NCI-H345 treated with DMSO at 0.1 percent for 48 hours (cell line): ENCODE measurements around the gene DYNC1H1.
"Not testable (repeated sequence)": the region's sequence is repeated elsewhere in the genome, so short reads cannot be mapped to it uniquely, and the experiment has no call there.

Experiments
- DNase-seq: peaks from one replicate; lab custom pipeline; 2025; ENCODE audit not compliant: unreplicated experiment; lab: John Stamatoyannopoulos, UW

DYNC1H1 gene

DNA sequence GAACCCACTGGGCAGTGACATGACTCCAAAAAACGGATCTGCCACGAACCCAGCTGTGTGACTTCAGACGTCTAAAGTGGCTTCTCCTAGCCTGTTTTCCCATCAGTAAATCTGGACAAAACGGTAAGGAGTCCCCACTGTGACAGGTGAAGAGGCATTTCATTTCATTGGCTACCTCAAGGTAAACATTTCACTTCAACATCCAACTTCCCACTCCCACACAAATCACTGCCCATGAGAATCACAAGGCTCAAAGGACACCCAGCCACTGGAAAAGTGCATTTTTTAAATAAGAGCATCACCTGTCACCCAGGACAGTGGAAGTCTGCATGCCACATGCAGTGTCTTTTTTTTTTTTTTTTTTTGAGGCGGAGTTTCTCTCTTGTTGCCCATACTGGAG, 94.6 kb downstream of the DYNC1H1 start:
- DNase-seq = no peak

DNA sequence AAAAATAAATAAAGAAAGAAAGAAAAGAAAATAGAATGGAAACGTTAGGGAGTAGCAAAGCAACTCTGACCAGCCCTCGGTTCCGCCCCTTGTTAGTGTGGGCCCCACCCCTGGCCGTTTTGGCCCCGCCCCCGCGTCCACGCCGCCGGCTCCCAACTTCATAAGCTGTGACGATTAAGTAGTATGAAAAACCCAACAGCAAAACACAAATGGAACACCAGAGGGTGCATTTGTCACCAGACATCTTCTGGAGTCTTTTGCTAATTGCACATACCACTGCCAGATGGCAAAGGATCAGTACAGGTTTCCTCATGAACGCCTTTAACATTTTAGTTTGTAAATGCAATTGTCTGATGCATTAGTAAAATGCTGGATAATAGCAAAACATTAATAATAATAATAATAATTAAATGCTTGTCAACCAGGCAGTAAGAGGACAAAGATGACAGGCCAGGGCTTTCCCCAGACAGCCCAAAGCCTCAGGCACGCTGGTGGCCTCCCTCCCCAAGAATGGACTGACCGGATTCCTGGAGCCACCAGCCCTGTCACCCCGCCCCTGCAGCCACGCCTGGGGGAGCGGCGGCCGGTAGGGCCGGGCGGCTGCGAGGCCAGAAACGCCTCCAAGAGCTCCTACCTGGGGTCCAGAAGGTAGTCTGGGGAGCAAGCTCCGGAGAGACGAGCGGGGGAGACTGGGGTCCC, 98.9 kb downstream of the DYNC1H1 start:
- no peak for DNase-seq

DNA sequence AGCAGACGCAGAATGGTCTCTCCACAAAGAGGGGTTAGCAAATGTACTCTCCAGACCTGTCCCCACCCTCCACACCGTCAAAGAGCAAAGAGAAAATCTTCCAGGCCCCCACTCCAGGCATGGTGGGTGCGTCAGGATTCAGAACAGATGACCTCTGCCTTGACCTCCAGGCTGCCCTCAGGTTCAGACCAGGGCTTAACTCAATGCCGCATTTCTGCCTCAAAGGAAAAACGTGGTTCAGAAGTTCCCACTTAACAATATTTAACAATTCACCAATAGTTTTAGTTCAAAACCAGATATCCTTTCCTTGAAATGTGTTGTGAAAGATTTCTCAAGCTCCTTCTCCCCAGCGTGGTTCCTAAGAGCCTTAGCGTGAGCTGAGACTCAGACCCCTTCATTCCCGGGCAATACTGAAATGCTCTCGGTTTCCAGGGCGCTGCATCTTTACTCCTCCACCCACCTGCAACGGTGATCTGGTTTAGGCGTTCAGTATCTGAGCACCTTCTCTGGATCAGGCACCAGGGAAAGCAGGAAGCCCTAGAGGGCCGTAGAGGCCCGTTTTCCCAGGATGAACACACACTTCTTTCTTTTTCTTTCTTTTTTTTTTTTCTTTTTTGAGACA, 99.5 kb downstream of the DYNC1H1 start:
- no peak for DNase-seq

DNA sequence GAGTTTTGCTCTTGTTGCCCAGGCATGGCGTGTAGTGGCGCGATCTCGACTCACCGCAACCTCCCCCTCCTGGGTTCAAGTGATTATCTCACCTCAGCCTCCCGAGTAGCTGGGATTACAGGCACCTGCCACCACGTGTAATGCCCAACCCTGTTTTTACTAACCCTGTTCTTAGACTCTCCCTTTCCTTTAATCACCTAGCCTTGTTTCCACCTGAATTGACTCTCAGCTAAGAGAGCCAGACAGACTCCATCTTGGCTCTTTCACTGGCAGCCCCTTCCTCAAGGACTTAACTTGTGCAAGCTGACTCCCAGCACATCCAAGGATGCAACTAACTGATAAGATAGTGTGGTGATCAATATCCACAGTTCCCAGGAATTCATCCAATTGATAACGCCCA, 100.2 kb downstream of the DYNC1H1 start:
- not testable (repeated sequence) for DNase-seq

DNA sequence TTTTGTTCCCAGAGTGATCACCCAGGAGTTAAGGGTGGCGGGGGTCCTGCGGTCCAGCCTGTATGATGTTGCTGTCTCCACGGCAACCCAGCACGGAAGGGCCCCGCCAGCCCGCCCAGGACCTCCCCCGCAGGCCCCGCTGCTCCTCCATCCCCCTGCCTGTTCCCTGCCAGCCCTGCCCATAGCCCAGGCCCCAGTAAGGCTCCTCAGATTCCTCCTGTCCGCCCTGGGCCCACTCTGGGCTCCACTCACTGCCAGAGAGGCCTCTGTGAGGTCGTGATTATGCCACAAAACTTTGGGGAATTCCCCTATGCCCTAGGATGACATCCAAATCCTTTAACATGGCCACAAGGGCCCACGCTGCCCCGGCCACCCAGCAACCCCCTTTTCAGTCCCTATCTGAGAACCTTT, 101.7 kb downstream of the DYNC1H1 start:
- no peak for DNase-seq

DNA sequence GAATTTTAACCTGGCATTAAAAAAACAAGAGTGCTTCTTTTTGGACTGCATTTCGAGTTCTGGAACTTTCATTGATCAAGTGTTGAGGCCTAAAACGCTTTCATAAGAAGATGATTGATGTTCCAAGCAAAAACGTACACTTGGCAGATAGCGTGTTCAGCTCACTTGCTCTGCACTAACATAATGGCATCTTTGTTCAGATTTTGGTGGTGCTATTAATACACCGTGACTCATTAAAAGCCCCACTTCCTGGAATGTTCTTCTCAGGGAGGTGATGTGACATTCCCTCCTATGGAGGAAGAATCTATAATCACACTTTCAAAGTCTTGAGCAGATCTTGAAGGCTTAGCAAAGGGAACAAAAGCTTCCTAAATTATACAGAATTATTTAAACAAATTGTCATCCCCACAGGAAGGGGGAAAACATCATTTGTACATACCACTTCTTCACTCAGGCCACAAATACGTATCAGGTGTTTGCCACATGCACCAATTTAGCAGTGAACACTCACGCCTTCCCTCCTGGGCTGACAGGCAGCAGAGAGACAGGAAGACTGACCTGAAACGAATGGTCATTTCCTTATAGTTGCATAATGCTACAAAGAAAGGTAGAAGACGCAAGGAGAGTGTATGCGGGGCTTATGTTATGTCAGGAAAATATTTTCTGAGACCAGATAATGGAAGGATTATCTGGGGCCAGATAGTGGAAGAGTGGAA, 107.1 kb downstream of the DYNC1H1 start:
- DNase-seq = no peak

DNA sequence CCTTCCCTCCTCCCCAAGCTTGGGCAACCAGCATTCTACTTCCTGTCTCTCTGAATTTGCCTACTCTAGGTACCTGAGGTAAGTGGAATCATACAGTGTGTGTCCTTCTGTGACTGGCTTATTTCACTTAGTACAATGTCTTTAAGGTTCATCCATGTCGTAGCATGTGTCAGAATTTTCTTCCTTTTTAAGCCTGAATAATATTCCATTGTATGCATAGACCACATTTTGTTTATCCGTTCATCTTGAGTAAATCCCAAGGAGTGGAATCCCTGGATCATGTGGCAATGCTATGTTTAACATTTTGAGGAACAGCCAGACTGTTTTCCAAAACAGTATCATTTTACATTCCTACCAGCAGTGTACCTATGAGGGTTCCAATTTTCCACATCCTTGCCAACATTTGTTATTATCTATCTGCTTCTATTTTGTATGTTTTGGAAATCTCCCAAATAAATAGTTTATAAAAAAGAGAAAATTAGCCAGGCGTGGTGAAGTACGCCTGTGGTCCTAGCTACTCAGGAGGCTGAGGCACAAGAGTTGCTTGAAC, 110.1 kb downstream of the DYNC1H1 start:
- no peak for DNase-seq

DNA sequence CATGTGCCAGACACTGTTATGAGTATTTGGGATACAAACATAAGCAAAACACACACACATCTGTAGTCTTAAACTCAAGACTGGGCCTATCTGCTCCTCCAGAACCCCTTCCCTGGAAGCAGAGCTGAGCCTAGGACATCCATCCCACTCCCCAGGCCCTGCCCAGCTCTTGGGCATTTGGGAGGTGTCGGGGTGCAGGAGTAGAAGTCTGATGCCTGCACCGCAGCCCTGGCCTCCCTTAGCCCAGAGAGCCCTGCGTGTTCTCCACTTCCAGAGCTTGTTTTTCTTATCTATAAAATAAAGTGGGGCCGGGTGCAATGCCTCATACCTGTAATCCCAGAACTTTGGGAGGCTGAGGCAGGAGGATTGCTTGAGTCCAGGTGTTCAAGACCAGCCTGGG, 110.8 kb downstream of the DYNC1H1 start:
- DNase-seq = no peak

DNA sequence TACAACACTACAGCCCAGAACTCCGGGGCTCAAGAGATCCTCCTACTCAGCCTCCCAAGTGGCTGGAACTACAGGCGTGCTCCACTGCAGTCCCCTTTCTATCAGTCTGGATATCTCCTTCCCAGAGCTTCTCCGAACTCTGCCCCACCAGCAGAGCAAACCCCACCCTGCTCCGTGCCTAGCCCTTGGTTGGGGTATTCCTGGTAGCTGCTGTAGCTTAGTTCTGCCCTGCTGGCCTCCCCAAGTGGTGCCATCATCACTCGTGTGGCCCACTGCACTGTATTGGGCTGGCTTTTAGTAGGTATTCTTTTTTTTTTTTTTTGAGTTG, 113.0 kb downstream of the DYNC1H1 start:
- DNase-seq = no peak

DNA sequence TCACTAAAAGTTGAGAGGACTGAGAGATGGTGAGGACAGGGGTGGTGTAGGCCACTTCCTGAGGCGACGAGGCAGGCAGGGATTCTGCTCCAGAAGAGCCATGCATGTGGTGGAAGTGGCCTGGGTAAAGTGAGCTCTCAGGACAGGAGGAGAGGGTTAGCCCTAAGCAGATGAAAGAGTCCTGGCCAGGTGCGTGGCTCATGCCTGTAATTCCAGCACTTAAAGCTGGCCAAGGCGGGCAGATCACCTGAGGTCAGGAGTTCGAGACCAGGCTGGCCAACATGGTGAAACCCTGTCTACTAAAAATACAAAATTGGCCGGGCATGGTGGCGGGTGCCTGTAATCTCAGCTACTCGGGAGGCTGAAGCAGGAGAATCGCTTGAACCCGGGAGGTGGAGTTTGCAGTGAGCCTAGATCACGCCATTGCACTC, 114.0 kb downstream of the DYNC1H1 start:
- DNase-seq = not testable (repeated sequence)

DNA sequence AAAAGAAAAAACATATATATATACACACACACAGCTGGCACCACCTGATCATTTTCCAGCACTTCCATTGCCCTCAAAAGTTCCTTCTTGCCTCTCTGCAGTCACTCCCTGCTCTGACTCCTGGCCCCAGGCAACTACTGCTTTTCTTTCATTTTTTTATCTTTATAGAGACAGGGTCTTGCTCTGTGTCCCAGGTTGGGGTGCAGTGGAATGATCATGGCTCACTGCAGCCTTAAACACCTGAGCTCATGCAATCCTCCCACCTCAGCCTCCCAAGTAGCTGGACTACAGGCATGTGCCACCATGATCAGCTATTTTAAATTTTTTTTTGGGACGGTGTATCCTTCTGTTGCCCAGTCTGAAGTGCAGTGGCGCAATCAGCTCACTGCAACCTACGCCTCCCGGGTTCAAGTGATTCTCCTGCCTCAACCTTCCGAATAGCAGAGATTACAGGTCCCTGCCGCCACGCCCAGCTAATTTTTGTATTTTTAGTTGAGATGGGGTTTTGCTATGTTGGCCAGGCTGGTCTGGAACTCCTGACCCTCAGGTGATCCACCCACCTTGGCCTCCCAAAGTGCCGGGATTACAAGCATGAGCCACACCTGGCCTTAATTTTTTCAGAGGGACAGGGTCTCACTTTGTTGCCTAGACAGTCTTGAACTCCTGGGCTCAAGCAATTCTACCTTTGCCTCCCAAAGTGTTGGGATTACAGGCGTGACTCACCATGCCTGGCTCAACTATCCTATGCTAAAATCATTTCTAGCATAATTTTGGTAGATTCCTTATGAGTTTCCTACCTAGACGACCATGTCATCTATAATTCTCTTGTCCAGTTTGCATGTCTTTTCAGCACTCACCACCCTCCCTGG, 114.7 kb downstream of the DYNC1H1 start:
- DNase-seq = no peak

DNA sequence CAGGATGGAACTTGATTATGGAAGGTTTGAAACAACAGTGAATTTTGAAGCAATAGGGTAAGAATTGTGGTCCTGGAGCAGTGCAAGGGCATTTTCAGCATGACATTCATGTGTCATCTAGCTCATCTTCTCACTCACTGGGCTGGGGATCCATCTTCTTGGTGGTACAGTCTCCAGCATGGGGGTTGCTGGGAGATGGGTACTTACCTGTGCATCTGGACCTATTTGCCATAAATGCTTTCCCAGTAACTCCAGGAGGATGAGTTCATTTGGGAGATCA, 115.3 kb downstream of the DYNC1H1 start:
- DNase-seq = no peak

DNA sequence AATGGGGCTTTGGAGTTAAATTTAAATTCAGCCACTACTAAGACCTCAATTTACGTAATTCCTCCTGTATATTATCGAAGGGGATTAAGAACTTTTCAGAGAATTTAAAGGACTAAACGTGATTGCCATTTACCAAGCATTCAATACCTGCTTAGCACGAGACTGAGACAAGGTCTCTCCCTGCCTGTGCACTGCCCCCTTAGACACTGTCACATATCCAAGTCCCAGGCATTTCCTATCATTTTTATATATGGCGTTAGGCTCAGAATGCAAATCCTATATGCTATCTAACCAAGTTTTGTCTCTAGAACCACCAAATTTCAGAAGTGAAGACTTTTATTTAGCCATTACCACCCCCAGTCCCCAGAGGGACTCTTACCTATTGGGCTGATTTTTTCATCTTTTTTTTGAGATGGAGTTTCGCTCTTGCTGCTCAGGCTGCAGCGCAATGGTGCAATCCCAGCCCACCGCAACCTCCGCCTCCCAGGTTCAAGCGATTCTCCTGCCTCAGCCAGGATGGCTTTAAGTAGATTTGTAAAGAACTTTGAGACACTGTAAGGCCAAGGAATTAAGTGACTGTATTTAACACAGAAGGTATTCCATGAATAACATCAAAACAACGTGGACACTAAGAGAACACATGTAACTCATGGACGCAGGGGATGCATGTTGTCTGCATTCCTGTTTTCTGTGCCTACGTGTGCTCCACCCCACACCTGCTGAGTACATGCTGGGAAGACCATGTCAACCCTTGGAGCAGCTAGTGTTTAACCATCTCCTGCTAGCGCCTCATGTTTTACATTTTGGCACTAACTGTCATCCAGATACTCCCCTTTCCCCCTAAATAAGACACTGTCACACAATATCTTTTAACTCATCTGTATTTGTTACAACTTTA, 116.1 kb downstream of the DYNC1H1 start:
- DNase-seq = no peak

DNA sequence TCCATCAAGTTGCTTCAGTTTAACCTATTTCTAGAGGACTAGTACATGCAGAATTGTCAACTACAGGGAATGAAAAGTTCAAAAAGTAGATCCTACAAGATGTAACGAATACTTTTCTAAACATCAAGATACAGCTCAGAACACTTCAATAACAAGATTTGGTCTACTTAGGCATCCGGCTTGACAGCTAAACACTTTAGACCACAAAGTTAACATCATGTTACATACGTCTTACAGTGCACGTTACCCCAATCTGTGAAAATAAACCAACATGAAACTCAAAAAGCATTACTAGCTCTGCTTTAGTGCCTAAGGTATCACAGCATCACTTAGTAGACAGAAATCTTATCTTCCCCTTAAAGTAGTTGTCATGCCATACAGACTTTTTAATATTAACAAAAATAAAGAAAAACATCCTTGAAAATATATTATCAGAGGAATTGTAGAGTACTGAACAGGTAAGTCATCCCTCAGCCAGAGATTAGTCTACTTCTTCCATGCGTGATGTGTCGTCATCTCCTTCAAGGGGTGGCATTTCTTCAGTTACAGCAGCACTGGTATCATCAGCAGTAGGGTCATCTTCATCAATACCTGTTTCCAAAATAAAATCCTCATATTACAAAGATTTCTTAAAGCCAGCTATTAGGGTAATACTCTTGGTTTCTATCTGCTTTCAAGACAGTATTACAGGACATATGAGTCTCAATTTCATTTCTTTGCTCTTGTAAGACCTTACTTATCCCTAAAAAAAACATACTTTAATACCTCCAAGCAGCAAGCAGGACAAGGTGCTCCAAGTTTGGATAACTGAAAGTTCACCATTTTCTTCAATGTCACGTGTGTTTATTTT, 117.1 kb downstream of the DYNC1H1 start:
- DNase-seq = no peak

DNA sequence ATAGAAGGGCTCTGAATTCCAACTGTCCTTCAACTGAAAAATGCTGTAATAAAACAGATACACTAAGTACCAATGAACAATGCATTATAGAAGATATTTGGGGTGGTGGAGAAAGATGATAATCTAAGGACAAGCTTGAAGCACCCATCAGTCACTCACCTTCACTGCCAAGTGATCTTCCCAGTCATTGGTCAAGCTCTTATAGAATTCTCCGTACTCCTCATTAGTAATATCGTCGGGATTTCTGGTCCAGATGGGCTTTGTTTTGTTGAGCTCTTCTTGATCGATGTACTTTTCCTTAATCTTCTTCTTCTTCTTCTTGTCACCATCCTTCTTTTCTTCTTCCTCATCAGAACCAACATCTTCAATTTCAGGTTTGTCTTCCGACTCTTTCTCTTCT, 120.1 kb downstream of the DYNC1H1 start:
- DNase-seq = not testable (repeated sequence)

DNA sequence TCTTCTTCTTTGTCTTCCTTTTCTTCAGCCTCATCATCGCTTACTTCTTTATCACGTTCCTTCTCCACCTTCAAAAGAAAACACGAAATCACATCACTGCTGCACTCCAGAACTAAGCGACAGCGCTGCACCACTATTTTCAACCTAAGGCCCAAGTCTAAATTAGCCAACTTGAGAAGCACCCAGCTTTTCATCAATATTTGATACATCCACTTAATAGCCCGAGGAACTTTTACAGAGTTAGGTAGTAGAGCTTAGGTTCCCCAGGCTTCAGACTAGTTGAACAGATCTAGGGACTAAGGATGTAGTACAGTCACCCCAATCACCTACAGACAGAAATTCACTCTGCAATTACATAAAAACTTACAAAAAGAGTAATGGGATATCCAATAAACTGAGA, 120.6 kb downstream of the DYNC1H1 start:
- DNase-seq = no peak

DNA sequence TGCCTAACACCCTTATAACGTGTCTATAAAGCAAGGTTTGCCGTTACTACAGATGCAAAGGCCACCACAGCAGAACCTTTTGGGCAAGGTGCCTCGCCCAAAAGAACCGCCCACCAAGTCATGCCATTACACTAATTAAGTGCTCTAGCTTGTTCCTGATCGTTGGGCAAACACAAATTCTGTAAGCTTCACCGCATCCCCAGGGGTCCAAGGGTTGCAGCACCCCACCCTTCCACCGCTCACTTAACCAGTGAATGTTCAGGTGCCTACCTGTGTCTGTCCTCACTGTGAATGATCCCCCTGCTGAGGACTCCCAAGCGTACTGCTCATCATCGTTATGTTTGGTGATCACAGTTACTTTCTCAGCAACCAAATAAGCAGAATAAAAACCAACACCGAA, 121.1 kb downstream of the DYNC1H1 start:
- DNase-seq = no peak

DNA sequence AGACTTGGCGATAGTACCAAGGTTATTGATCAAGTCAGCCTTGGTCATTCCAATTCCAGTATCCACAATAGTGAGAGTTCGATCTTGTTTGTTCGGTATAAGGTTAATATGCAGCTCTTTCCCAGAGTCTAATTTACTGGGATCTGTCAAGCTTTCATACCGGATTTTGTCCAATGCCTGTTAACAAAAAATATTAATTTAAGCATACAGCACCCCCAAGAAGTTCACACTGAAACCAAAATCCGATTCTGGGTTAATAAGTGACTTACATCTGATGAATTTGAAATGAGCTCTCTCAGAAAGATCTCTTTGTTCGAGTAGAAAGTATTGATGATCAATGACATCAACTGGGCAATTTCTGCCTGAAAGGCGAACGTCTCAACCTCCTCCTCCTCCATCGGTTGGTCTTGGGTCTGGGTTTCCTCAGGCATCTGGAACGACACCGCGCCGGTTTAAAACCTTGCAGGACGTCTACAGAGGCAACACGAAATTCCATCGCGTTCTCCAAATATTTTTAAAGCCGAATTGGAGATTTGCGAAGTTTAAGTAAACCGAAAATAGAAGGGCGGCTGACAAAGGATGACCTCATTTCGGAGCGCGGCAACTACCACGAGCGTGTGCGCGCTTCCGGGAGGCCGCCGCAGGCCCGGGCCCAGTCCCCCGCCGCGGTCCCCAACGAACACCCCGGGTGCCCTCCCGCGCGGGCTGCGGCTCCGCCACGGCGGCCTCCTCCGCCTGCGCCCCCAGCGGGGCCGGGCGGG, 121.8 kb downstream of the DYNC1H1 start:
- no peak for DNase-seq

DNA sequence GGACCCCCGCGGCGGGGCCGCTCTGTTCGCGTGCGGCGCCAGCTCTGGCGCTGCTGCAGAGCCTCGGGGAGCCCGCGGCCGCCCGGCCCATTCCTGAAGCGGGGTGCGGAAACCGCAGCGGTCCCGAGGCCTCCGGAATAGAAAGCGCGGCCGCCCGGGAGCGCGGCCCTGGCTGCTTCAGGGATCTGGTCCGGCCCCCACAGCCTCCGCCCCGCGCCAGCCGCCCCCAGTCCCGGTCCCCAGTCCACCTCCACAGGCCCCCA, 122.3 kb downstream of the DYNC1H1 start:
- no peak for DNase-seq
